ENCODE measurements around the gene SDHB. TPM values are rescaled to one million over a fixed set of nuclear protein-coding genes. Genes with fewer than 3 reads are reported as not detected.

The SDHB gene
- total RNA-seq, 4 donors from 2014 or later: 53.0 to 152 (median 74.7) TPM

GRCh38 chr1:17011092-17011438 is 42.8 kb downstream of the SDHB start:
- Histone ChIP-seq H3K36me3 (no peaks in the 10 kb centered on the region), H3K27ac (peak overlapping the region; percentile 47 to 61), H3K9me3 (no peaks in the 10 kb centered on the region), H3K4me1 (peaks cover 0 to 18% of the 10 kb centered on the region in 2 donors), H3K27me3 (no peaks in the 10 kb centered on the region), H3K4me3 (peak overlapping the region; percentile 72 to 74)
- no peak for TF ChIP-seq CTCF (IDR thresholded peaks at IDR 0.05)
- no peak for DNase-seq
- intact Hi-C loops (cut with DNase I; ENCODE audit: low total_unique reads): no loop called here

- intact Hi-C loops (cut with DNase I; ENCODE audit: low total_unique reads): no loop called here
- H3K36me3 ChIP-seq: no peaks in the 10 kb centered on the region
- TF ChIP-seq CTCF (IDR thresholded peaks at IDR 0.05): no peak
- no peaks in the 10 kb centered on the region for H3K9me3 ChIP-seq
- peaks cover 0 to 18% of the 10 kb centered on the region in 2 donors for H3K4me1 ChIP-seq
- no peaks in the 10 kb centered on the region for H3K27me3 ChIP-seq
- H3K4me3 ChIP-seq: no peak overlapping the region
- DNase-seq: no peak
- no peak overlapping the region for H3K27ac ChIP-seq
Observed at GRCh38 chr1:17009706-17010105, 44.1 kb downstream of the SDHB start.

- TF ChIP-seq CTCF (IDR thresholded peaks at IDR 0.05) (no peak), POLR2A (IDR thresholded peaks at IDR 0.05) (no peak)
- no peaks in the 10 kb centered on the region for H3K9me3 ChIP-seq
- peaks cover 0 to 18% of the 10 kb centered on the region in 2 donors for H3K4me1 ChIP-seq
- intact Hi-C loops (cut with DNase I; ENCODE audit: low total_unique reads): no loop called here
- H3K36me3 ChIP-seq: no peaks in the 10 kb centered on the region
- H3K4me3 ChIP-seq: no peak overlapping the region
- DNase-seq: no peak
- no peaks in the 10 kb centered on the region for H3K27me3 ChIP-seq
- H3K27ac ChIP-seq: no peak overlapping the region
Observed at GRCh38 chr1:17008208-17008855, 45.5 kb downstream of the SDHB start.

GRCh38 chr1:17007121-17007520 is 46.7 kb downstream of the SDHB start:
- Histone ChIP-seq H3K27ac (no peak overlapping the region), H3K9me3 (no peaks in the 10 kb centered on the region), H3K27me3 (no peaks in the 10 kb centered on the region), H3K4me1 (peaks cover 0 to 14% of the 10 kb centered on the region in 2 donors), H3K4me3 (no peak overlapping the region), H3K36me3 (no peaks in the 10 kb centered on the region)
- DNase-seq: no peak
- TF ChIP-seq POLR2A (IDR thresholded peaks at IDR 0.05) (no peak), CTCF (IDR thresholded peaks at IDR 0.05) (no peak)
- intact Hi-C loops (cut with DNase I; ENCODE audit: low total_unique reads): no loop called here

- no peaks in the 10 kb centered on the region for H3K27me3 ChIP-seq
- H3K36me3 ChIP-seq: no peaks in the 10 kb centered on the region
- H3K27ac ChIP-seq: no peak overlapping the region
- H3K4me3 ChIP-seq: no peak overlapping the region
- H3K4me1 ChIP-seq: peaks cover 0 to 2% of the 10 kb centered on the region in 2 donors
- TF ChIP-seq CTCF (IDR thresholded peaks at IDR 0.05) (no peak), POLR2A (IDR thresholded peaks at IDR 0.05) (no peak)
- H3K9me3 ChIP-seq: no peaks in the 10 kb centered on the region
- no peak for DNase-seq
- intact Hi-C loops (cut with DNase I; ENCODE audit: low total_unique reads): no loop called here
Observed at GRCh38 chr1:17005365-17005740, 48.5 kb downstream of the SDHB start.

All from uterus (tissue), 4 donors.